Smooth muscle cell (in vitro differentiated cells): ENCODE results near the gene FAM163B. TPM values are rescaled to one million over a fixed set of nuclear protein-coding genes. Genes with fewer than 3 reads are reported as not detected.

ENCODE experiments used
- DNase-seq: peaks from one replicate; lab custom pipeline; 2025; ENCODE audit not compliant: unreplicated experiment; lab: John Stamatoyannopoulos, UW
- H2AFZ ChIP-seq: fragments of 200-600 bp; sonication (generic); 2 replicates; pipeline ENCODE4 v1.6.0; 2016; ENCODE audit warnings: antibody characterized with exemption, low read depth, mild to moderate bottlenecking
- H3F3A ChIP-seq: fragments of 200-600 bp; sonication (generic); 2 replicates; pipeline ENCODE4 v1.6.0; 2017; ENCODE audit warnings: antibody characterized with exemption, low read depth
- H3K27ac ChIP-seq: fragments of 200-600 bp; sonication (generic); 2 replicates; pipeline ENCODE4 v1.5.1; 2016; ENCODE audit warnings: low read depth, mild to moderate bottlenecking
- H3K27me3 ChIP-seq: fragments of 200-600 bp; sonication (generic); 2 replicates; pipeline ENCODE4 v1.6.1; 2016; ENCODE audit warnings: low read depth, mild to moderate bottlenecking
- H3K36me3 ChIP-seq: fragments of 200-600 bp; sonication (generic); 2 replicates; pipeline ENCODE4 v1.5.1; 2016; ENCODE audit warnings: low read depth
- H3K4me1 ChIP-seq: fragments of 200-600 bp; sonication (generic); 2 replicates; pipeline ENCODE4 v1.5.1; 2016; ENCODE audit warnings: low read depth
- H3K4me2 ChIP-seq: fragments of 200-600 bp; sonication (generic); 2 replicates; pipeline ENCODE4 v1.6.0; 2016; ENCODE audit warnings: mild to moderate bottlenecking
- H3K4me3 ChIP-seq: fragments of 200-600 bp; sonication (generic); 2 replicates; pipeline ENCODE4 v1.5.1; 2016; ENCODE audit warnings: mild to moderate bottlenecking
- H3K79me2 ChIP-seq: fragments of 200-600 bp; sonication (generic); 2 replicates; pipeline ENCODE4 v1.6.0; 2016; ENCODE audit warnings: low read depth, mild to moderate bottlenecking
- H3K9ac ChIP-seq: fragments of 200-600 bp; sonication (generic); 2 replicates; pipeline ENCODE4 v1.6.0; 2016; ENCODE audit warnings: low read depth
- H3K9me3 ChIP-seq: fragments of 200-600 bp; sonication (generic); replicated peaks from 2 replicates; pipeline ENCODE4 v1.5.1; 2016; ENCODE audit warnings: low read depth
- H4K20me1 ChIP-seq: fragments of 200-600 bp; sonication (generic); 2 replicates; pipeline ENCODE4 v1.6.0; 2016; ENCODE audit warnings: low read depth
- CTCF ChIP-seq: fragments of 200-600 bp; sonication (generic); IDR thresholded peaks from 2 replicates; pipeline ENCODE4 v1.5.1; 2017; ENCODE audit warnings: borderline replicate concordance, mild to moderate bottlenecking, antibody characterized with exemption; ENCODE audit not compliant: insufficient read depth, poor library complexity, severe bottlenecking
- WGBS: methylation state at CpG from one replicate; pipeline ENCODE4 v1.1.7; 2016; ENCODE audit warnings: low lambda C conversion rate; 5-methylcytosine and 5-hydroxymethylcytosine counted together
- polyA plus RNA-seq: library from polyadenylated mRNA; unstranded; fragments of >200 nt; fragmentation: Nextera tagmentation; extraction: Ambion mirVana; gene quantifications from 2 replicates; pipeline ENCODE4 v1.2.1, GENCODE V29; 2016
- total RNA-seq: library from RNA; depleted of rRNA; stranded (reverse); fragments of >200 nt; gene quantifications from 2 replicates; pipeline ENCODE4 v1.2.3, GENCODE V29; 2014

The FAM163B gene
- total and polyA plus RNA-seq, 2 experiments from 2014 or later: 0.49 to 3.4 TPM

DNA sequence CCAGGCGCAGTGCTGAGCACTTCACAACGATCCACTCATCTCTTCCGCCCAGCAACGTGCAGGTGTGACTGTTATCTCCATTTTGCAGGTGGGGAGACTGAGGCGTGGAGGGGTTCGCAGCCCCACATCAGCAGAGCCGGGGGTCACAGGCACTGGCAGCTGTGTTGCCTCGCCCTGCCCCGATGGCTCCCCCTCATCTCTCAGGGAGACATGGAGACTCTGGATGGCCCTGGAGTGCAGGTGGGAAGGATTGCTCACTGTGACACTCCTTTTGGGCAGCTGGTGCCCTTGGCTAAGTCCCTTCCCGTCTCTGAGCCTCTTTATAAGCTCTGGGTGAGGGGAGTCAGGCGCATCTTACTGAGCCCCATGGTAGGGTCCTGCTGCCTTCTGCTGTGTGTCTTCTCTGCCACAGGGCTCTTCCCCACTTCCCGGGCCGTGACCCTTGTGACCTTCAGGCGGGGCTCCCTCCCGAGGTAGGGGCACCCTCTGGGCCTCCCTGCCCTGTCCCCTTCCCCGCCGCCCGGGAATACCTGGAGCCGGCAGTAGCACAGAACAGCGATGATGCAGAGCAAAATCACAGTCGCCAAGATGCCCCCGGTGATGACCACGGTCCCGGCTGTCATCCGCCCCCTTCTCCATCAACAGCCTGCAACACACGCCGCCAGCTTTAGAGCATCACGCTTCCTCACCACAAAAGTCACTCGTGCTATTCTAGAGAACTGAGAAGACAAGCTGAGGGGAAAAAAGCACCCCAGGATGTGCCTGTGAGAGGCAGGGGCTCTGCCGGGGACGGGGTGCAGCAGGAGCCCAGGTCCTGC, 29.4 kb downstream of the FAM163B start:
- peak overlapping the region; percentile 93 for H3K27ac ChIP-seq
- no peak for DNase-seq

DNA sequence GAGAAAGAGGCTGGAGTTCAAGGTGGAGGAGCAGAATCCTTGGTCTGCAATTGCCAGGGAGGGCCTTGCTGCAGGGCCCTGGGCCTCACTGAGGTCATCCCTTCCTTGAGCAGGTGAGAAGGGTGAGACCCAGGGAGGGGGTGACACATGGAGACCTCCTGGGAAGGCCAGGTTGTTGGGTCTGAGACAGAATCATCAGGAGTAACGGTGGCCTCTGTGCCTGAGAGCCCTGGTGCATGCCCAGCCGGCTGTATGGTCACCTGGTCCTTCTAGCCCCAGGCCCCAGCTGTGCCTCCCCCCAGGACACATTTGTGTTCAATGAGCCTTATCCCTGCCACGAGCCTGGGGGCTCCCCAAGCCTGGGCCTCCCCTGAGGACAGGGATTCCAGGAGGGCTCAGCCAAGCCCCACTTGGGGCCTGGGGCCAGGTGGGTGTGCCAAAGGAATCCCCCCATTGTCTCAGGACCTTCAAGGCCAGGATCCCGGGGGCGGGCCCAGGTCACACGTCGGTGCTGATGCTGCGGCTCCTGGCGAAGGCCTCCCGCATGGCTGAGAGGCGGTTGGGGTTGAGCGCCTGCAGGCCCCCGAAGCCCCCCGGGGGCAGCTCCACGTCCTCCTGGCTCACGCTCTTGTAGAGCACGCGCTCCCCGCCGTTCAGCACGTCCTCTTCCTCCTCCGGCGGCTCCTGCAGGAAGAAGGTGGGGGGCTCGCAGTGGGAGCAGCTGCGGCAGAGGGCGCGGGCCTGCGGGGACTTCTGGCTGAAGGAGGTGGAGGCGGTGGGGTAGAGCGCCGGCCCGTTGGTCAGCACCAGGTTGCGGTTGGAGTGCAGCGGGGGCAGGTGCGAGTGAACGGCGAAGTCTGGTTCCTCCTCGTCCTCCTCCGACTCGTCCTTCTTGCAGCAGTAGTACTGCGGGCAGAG, 30.4 kb downstream of the FAM163B start:
- 92% methylated on average over 32 of the region's 41 CpGs for WGBS
- Histone ChIP-seq H3K27me3 (no peaks in the 10 kb centered on the region), H3K79me2 (no peaks in the 10 kb centered on the region), H4K20me1 (no peaks in the 10 kb centered on the region), H3K4me1 (peaks cover 40% of the 10 kb centered on the region), H3K27ac (no peak overlapping the region), H2AFZ (no peak overlapping the region), H3K4me3 (no peak overlapping the region), H3K36me3 (no peaks in the 10 kb centered on the region), H3F3A (peaks cover 35% of the 10 kb centered on the region), H3K9ac (no peak overlapping the region), H3K4me2 (no peak overlapping the region), H3K9me3 (no peaks in the 10 kb centered on the region)
- TF ChIP-seq CTCF: no peak
- DNase-seq: no peak

More for the DNA sequence above, 29.4 kb downstream of the FAM163B start:
- WGBS: 76% methylated on average over 27 of the region's 31 CpGs
- Histone ChIP-seq H3K36me3 (no peaks in the 10 kb centered on the region), H3K27me3 (no peaks in the 10 kb centered on the region), H3K4me3 (no peak overlapping the region), H3F3A (peaks cover 45% of the 10 kb centered on the region), H3K79me2 (no peaks in the 10 kb centered on the region), H3K4me2 (peak overlapping the region; percentile 71), H4K20me1 (no peaks in the 10 kb centered on the region), H3K9me3 (no peaks in the 10 kb centered on the region), H2AFZ (no peak overlapping the region), H3K4me1 (peaks cover 43% of the 10 kb centered on the region), H3K9ac (no peak overlapping the region)
- TF ChIP-seq CTCF: no peak

- Histone ChIP-seq H3K36me3 (no peaks in the 10 kb centered on the region), H3K4me3 (no peak overlapping the region), H3F3A (peaks cover 25% of the 10 kb centered on the region), H3K27me3 (no peaks in the 10 kb centered on the region), H2AFZ (no peak overlapping the region), H3K27ac (peak overlapping the region; percentile 11), H3K4me1 (peaks cover 36% of the 10 kb centered on the region), H3K79me2 (no peaks in the 10 kb centered on the region), H4K20me1 (no peaks in the 10 kb centered on the region), H3K4me2 (peak overlapping the region; percentile 75), H3K9me3 (no peaks in the 10 kb centered on the region), H3K9ac (no peak overlapping the region)
- no peak for TF ChIP-seq CTCF
- WGBS: 100% methylated on average over 3 of the region's 3 CpGs
- no peak for DNase-seq
Measured at GRCh38 chr9:133577737-133578112, 31.5 kb downstream of the FAM163B start.
